K562 (cell line): ENCODE results near the gene PNPLA2. TPM values are rescaled to one million over a fixed set of nuclear protein-coding genes. Genes with fewer than 3 reads are reported as not detected.
A peak's percentile ranks its signal among the peaks of the same experiment; 100 is the strongest.

Source experiments
- E2F3 ChIP-seq: fragments of 250-450 bp; sonication (Bioruptor Pico); IDR thresholded peaks from 2 replicates; pipeline ENCODE4 v1.4.0; 2020; ENCODE audit warnings: mild to moderate bottlenecking
- EP400 ChIP-seq: fragments of 450-650 bp; IDR thresholded peaks from 2 replicates; pipeline ENCODE4 v1.6.1; 2017; ENCODE audit warnings: antibody characterized with exemption, mild to moderate bottlenecking, moderate library complexity
- FOXM1 ChIP-seq, 2 experiments: fragments of 450-650 bp in 1 of 2; sonication (generic) in 1 of 2; formaldehyde crosslinking in 1 of 2; IDR thresholded peaks; 2 replicates each; pipeline versions ENCODE4 v1.6.1 to v1.9.0; 2017 to 2022; ENCODE audit warnings: low read depth in 2 of 2, mild to moderate bottlenecking in 2 of 2, missing genetic modification reagents in 1 of 2, moderate library complexity in 1 of 2
- KDM5B ChIP-seq: fragments of 200-600 bp; sonication (generic); IDR thresholded peaks from 2 replicates; pipeline ENCODE4 v1.6.1; 2012; ENCODE audit warnings: low read depth, mild to moderate bottlenecking, moderate library complexity, low read length, control low read depth, inconsistent platforms; ENCODE audit not compliant: insufficient replicate concordance
- KHSRP ChIP-seq: fragments of 450-650 bp; IDR thresholded peaks from 2 replicates; pipeline ENCODE4 v1.6.1; 2017
- NFE2L1 ChIP-seq: fragments of 450-650 bp; IDR thresholded peaks from 2 replicates; pipeline ENCODE4 v1.6.1; 2016; ENCODE audit warnings: missing genetic modification characterization, low read depth, mild to moderate bottlenecking, missing compliant biosample characterization, moderate library complexity, borderline replicate concordance
- SAP30 ChIP-seq: fragments of 200-600 bp; sonication (generic); IDR thresholded peaks from 2 replicates; pipeline ENCODE4 v1.6.1; 2012; ENCODE audit warnings: borderline replicate concordance, low read depth, mild to moderate bottlenecking, moderate library complexity, low read length, control low read depth, inconsistent platforms; ENCODE audit not compliant: insufficient read depth, poor library complexity, severe bottlenecking
- SIN3A ChIP-seq, 2 experiments: fragments of 150-350 bp in 1 of 2; IDR thresholded peaks; 2 replicates each; pipeline ENCODE4 v1.6.1; 2011 to 2016; ENCODE audit warnings: borderline replicate concordance in 2 of 2, low read depth in 2 of 2, low read length in 2 of 2, mild to moderate bottlenecking in 2 of 2, moderate library complexity in 2 of 2; ENCODE audit not compliant: control insufficient read depth in 1 of 2
- WHSC1 ChIP-seq: IDR thresholded peaks from one replicate; pipeline ENCODE4 v1.6.1; 2012; ENCODE audit warnings: low read length, control low read depth, inconsistent platforms
- ZC3H11A ChIP-seq: IDR thresholded peaks from 2 replicates; pipeline ENCODE4 v1.6.1; 2012; ENCODE audit warnings: low read depth, low read length, improper control_type of control experiment
- ZFX ChIP-seq: sonication (generic); formaldehyde crosslinking; IDR thresholded peaks from 2 replicates; pipeline ENCODE4 v1.8.0; 2022; ENCODE audit warnings: mild to moderate bottlenecking, missing genetic modification reagents, moderate library complexity
- polyA plus RNA-seq, 8 experiments: library from polyadenylated mRNA; depleted of rRNA in 4 of 8; stranded (reverse) in 5 of 8; unstranded in 3 of 8; fragments of >200 nt; fragmentation: Nextera tagmentation in 2 of 8; fragmentation: Illumina TruSeq in 1 of 8; extraction: Ambion mirVana in 2 of 8; extraction: Trizol in 1 of 8; gene quantifications; 2 replicates each; pipeline versions ENCODE4 v1.2.1 to v1.2.3, GENCODE V29; 2011 to 2014; ENCODE audit warnings: inconsistent platforms in 1 of 8, missing spikeins in 1 of 8
- total RNA-seq, 7 experiments: library from RNA; depleted of rRNA in 6 of 7; stranded (reverse); fragments of >200 nt in 6 of 7; fragmentation: Illumina TruSeq in 2 of 7; extraction: Trizol in 2 of 7; gene quantifications; 2 replicates each; pipeline versions ENCODE4 v1.2.1 to v1.2.3, GENCODE V29; 2011 to 2021; ENCODE audit warnings: low replicate concordance in 1 of 7
- TF ChIP-seq, protein P1 (sequence below), 2 experiments: IDR thresholded peaks; 2 replicates each; pipeline ENCODE4 v1.6.1; 2012; ENCODE audit warnings: improper control_type of control experiment in 2 of 2, low read depth in 2 of 2, low read length in 2 of 2, borderline replicate concordance in 1 of 2
- TF ChIP-seq, protein P2 (sequence below): fragments of 450-650 bp; IDR thresholded peaks from 2 replicates; pipeline ENCODE4 v1.6.1; 2016; ENCODE audit warnings: borderline replicate concordance
- TF ChIP-seq, protein P3 (sequence below): sonication (generic); formaldehyde crosslinking; IDR thresholded peaks from 2 replicates; pipeline ENCODE4 v1.4.0; 2020; ENCODE audit warnings: mild to moderate bottlenecking, missing genetic modification reagents
- TF ChIP-seq, protein P4 (sequence below): IDR thresholded peaks from 2 replicates; pipeline ENCODE4 v1.6.1; 2014; ENCODE audit warnings: antibody characterized with exemption

The PNPLA2 gene
- total and polyA plus RNA-seq, 9 of the 15 experiments (the other 6 are each of a cell fraction or from before 2014, with no cell fraction given): 0.39 to 87.1 (median 8.4) TPM

DNA sequence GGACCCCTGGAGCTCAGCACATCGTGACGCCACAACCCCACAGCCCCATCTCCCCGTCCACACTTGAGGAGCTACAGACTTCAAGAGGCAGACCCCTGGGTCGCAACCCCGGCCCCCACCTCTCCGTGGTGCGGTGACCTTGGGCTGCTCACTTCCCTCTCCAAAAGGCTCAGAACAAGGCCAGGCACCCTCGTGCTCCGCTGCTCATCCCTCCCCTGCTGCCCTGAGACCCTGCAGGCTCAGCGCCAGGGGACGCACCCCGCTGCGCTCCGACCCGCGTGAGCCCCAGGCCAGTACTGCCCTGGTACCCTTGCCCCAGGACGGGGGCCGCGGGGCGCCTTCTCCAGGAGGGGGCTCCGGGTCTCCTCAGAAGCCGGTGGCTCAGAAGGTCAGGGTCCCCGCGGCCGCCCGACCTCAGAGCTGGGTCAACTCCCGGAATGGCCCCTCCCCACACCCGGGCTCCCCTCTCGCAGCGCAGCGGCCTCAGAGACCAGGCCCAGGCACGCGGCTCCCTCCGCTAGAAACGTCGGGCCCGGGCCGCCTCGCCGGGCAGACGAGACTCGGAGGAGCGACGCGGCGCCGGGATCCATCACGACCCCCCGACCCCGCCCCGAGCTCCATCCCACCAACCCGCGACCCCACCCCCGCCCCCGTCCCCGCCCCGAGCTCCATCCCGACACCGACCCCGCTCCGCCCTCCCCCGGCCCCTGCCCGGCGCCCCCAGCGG is 42.0 kb upstream of the PNPLA2 start (continued):
- TF ChIP-seq, protein P1, sequence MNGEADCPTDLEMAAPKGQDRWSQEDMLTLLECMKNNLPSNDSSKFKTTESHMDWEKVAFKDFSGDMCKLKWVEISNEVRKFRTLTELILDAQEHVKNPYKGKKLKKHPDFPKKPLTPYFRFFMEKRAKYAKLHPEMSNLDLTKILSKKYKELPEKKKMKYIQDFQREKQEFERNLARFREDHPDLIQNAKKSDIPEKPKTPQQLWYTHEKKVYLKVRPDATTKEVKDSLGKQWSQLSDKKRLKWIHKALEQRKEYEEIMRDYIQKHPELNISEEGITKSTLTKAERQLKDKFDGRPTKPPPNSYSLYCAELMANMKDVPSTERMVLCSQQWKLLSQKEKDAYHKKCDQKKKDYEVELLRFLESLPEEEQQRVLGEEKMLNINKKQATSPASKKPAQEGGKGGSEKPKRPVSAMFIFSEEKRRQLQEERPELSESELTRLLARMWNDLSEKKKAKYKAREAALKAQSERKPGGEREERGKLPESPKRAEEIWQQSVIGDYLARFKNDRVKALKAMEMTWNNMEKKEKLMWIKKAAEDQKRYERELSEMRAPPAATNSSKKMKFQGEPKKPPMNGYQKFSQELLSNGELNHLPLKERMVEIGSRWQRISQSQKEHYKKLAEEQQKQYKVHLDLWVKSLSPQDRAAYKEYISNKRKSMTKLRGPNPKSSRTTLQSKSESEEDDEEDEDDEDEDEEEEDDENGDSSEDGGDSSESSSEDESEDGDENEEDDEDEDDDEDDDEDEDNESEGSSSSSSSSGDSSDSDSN (IDR thresholded peaks at IDR 0.05; ENCODE audit: borderline replicate concordance in 1 of 2, low read depth in 2 of 2, low read length in 2 of 2): peak; percentile 57 to 63; a peak in 1 of 4 replicates
- TF ChIP-seq, protein P2, sequence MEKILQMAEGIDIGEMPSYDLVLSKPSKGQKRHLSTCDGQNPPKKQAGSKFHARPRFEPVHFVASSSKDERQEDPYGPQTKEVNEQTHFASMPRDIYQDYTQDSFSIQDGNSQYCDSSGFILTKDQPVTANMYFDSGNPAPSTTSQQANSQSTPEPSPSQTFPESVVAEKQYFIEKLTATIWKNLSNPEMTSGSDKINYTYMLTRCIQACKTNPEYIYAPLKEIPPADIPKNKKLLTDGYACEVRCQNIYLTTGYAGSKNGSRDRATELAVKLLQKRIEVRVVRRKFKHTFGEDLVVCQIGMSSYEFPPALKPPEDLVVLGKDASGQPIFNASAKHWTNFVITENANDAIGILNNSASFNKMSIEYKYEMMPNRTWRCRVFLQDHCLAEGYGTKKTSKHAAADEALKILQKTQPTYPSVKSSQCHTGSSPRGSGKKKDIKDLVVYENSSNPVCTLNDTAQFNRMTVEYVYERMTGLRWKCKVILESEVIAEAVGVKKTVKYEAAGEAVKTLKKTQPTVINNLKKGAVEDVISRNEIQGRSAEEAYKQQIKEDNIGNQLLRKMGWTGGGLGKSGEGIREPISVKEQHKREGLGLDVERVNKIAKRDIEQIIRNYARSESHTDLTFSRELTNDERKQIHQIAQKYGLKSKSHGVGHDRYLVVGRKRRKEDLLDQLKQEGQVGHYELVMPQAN: peak; percentile 62; the same call in 1 of the 2 replicates
- TF ChIP-seq, protein P3, sequence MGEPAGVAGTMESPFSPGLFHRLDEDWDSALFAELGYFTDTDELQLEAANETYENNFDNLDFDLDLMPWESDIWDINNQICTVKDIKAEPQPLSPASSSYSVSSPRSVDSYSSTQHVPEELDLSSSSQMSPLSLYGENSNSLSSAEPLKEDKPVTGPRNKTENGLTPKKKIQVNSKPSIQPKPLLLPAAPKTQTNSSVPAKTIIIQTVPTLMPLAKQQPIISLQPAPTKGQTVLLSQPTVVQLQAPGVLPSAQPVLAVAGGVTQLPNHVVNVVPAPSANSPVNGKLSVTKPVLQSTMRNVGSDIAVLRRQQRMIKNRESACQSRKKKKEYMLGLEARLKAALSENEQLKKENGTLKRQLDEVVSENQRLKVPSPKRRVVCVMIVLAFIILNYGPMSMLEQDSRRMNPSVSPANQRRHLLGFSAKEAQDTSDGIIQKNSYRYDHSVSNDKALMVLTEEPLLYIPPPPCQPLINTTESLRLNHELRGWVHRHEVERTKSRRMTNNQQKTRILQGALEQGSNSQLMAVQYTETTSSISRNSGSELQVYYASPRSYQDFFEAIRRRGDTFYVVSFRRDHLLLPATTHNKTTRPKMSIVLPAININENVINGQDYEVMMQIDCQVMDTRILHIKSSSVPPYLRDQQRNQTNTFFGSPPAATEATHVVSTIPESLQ (CRISPR knock-in tag): peak; percentile 70; the same call in 1 of the 2 replicates
- TF ChIP-seq, protein P4, sequence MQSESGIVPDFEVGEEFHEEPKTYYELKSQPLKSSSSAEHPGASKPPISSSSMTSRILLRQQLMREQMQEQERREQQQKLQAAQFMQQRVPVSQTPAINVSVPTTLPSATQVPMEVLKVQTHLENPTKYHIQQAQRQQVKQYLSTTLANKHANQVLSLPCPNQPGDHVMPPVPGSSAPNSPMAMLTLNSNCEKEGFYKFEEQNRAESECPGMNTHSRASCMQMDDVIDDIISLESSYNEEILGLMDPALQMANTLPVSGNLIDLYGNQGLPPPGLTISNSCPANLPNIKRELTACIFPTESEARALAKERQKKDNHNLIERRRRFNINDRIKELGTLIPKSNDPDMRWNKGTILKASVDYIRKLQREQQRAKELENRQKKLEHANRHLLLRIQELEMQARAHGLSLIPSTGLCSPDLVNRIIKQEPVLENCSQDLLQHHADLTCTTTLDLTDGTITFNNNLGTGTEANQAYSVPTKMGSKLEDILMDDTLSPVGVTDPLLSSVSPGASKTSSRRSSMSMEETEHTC: 0 out of 2 replicates have a peak, but pooled peaks have one; percentile 10
- TF ChIP-seq FOXM1 (IDR thresholded peaks at IDR 0.05; ENCODE audit: low read depth) (no peak), FOXM1 (CRISPR knock-in tag; IDR thresholded peaks at IDR 0.05; ENCODE audit: low read depth) (peak; percentile 84), ZC3H11A (no peak), EP400 (peak; percentile 64; the same call in 1 of the 2 replicates), NFE2L1 (no peak), WHSC1 (no peak), SAP30 (peak; percentile 41), KDM5B (peak; percentile 28), ZFX (CRISPR knock-in tag) (0 out of 2 replicates have a peak, but pooled peaks have one; percentile 29), KHSRP (no peak), E2F3 (0 out of 2 replicates have a peak, but pooled peaks have one; percentile 16), SIN3A (IDR thresholded peaks at IDR 0.05; ENCODE audit: borderline replicate concordance in 2 of 2, control insufficient read depth in 1 of 2, low read depth in 2 of 2, low read length in 2 of 2) (0 out of 4 replicates have a peak, but pooled peaks of 1 of the 2 experiments have one; percentile 9)
